ENCODE results near the gene KLHL29. TPM values are rescaled to one million over a fixed set of nuclear protein-coding genes. Genes with fewer than 3 reads are reported as not detected.
A peak's percentile ranks its signal among the peaks of the same experiment; 100 is the strongest.

The KLHL29 gene
- polyA plus RNA-seq, 3 donors = 0.03 TPM; not detected in 2

DNA sequence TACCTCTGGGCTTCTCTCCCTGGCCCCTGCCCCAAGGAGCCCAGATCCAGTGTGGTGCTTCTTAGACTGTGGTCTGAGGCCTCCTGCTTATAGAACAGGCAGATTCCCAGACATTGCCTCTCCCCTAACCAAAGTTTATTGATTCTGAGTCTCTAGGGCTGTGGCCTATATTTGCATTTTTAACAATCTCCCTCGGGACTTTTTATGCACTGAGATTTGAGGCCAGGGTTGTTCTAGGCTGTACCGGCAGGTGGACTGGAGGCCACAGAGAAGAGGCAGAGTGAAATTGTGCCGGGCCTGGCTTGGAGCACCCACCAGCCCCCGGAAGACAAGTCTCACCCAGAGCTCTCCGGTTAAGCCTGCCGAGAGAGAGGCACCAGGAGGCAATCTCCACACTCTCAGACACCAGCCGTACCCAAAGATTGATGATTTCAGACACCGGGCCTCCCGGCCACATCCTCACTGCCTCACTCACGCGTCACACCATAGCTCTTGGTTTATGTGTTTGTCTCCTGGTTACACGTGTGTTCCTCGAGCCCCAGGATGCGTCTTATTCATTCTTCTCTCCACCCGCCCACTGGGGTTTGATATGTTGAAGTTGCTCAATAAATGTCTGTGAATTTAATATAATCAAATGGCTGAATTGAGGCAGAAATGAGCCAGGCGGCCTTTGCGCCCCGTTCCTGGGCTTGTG, 203.7 kb downstream of the KLHL29 start:
- Histone ChIP-seq H3K4me2 (replicated peaks; ENCODE audit: extremely low read depth, low read length, poor library complexity, severe bottlenecking) (no peak overlapping the region), H2AFZ (ENCODE audit: insufficient read depth, low read depth, low read length, poor library complexity, severe bottlenecking) (no peak overlapping the region), H3K4me3 (replicated peaks in 1 of 3; ENCODE audit: low read depth in 2 of 3, low read length in 3 of 3) (no peak overlapping the region), H3K27ac (ENCODE audit: low read depth in 1 of 2, low read length in 2 of 2) (no peak overlapping the region), H3K4me1 (ENCODE audit: control insufficient read depth in 1 of 2, insufficient read depth in 2 of 2, low read length in 2 of 2) (no peaks in the 10 kb centered on the region), H3K79me2 (ENCODE audit: insufficient read depth, low read length) (no peaks in the 10 kb centered on the region), H3K36me3 (replicated peaks in 1 of 2; ENCODE audit: control insufficient read depth in 1 of 2, insufficient read depth in 2 of 2, low read length in 2 of 2) (no peaks in the 10 kb centered on the region), H3K9ac (ENCODE audit: insufficient read depth, low read length, poor library complexity, severe bottlenecking) (no peak overlapping the region), H3K9me3 (replicated peaks in 1 of 2; ENCODE audit: control insufficient read depth in 1 of 2, insufficient read depth in 1 of 2, low read length in 2 of 2) (no peaks in the 10 kb centered on the region), H3K27me3 (ENCODE audit: control insufficient read depth in 2 of 2, insufficient read depth in 2 of 2, low read length in 2 of 2) (no peaks in the 10 kb centered on the region), H4K20me1 (ENCODE audit: insufficient read depth, low read length) (no peaks in the 10 kb centered on the region)
- WGBS (ENCODE audit: insufficient coverage) = 96% methylated on average over 8 of the region's 18 CpGs
- H3K36me3 Mint-ChIP-seq = no peaks in the 10 kb centered on the region
- intact Hi-C loops (cut with micrococcal nuclease) = no loop called here
- peak overlapping the region in 1 of 2 donors; percentile 6 for H3K4me3 Mint-ChIP-seq
- TF ChIP-seq CTCF (IDR thresholded peaks at IDR 0.05) = no peak
- no peak for DNase-seq
- H3K27me3 Mint-ChIP-seq (ENCODE audit: low read depth in 3 of 3) = peaks cover 5 to 26% (median 11%) of the 10 kb centered on the region in 3 donors
- H3K4me1 Mint-ChIP-seq = no peaks in the 10 kb centered on the region
- peaks cover 0 to 2% (median 0%) of the 10 kb centered on the region in 7 donors for H3K9me3 Mint-ChIP-seq
- no peak overlapping the region for H3K27ac Mint-ChIP-seq

- H3K36me3 Mint-ChIP-seq = no peaks in the 10 kb centered on the region
- H3K36me3 ChIP-seq (replicated peaks in 1 of 2; ENCODE audit: control insufficient read depth in 1 of 2, insufficient read depth in 2 of 2, low read length in 2 of 2) = no peaks in the 10 kb centered on the region
- H3K9ac ChIP-seq (ENCODE audit: insufficient read depth, low read length, poor library complexity, severe bottlenecking) = no peak overlapping the region
- peaks cover 5 to 26% (median 11%) of the 10 kb centered on the region in 3 donors for H3K27me3 Mint-ChIP-seq (ENCODE audit: low read depth in 3 of 3)
- no peaks in the 10 kb centered on the region for H3K27me3 ChIP-seq (ENCODE audit: control insufficient read depth in 2 of 2, insufficient read depth in 2 of 2, low read length in 2 of 2)
- no peak overlapping the region for H3K27ac Mint-ChIP-seq
- H3K4me3 Mint-ChIP-seq = no peak overlapping the region
- DNase-seq = no peak
- H3K4me1 ChIP-seq (ENCODE audit: control insufficient read depth in 1 of 2, insufficient read depth in 2 of 2, low read length in 2 of 2) = no peaks in the 10 kb centered on the region
- WGBS (ENCODE audit: insufficient coverage) = 94% methylated on average over 8 of the region's 9 CpGs
- no peaks in the 10 kb centered on the region for H4K20me1 ChIP-seq (ENCODE audit: insufficient read depth, low read length)
- intact Hi-C loops (cut with micrococcal nuclease) = no loop called here
- H3K4me2 ChIP-seq (replicated peaks; ENCODE audit: extremely low read depth, low read length, poor library complexity, severe bottlenecking) = no peak overlapping the region
- no peak overlapping the region for H3K4me3 ChIP-seq (replicated peaks in 1 of 3; ENCODE audit: low read depth in 2 of 3, low read length in 3 of 3)
- no peaks in the 10 kb centered on the region for H3K79me2 ChIP-seq (ENCODE audit: insufficient read depth, low read length)
- H3K4me1 Mint-ChIP-seq = no peaks in the 10 kb centered on the region
- no peak overlapping the region for H3K27ac ChIP-seq (ENCODE audit: low read depth in 1 of 2, low read length in 2 of 2)
- peaks cover 0 to 2% (median 0%) of the 10 kb centered on the region in 7 donors for H3K9me3 Mint-ChIP-seq
- no peak overlapping the region for H2AFZ ChIP-seq (ENCODE audit: insufficient read depth, low read depth, low read length, poor library complexity, severe bottlenecking)
- no peaks in the 10 kb centered on the region for H3K9me3 ChIP-seq (replicated peaks in 1 of 2; ENCODE audit: control insufficient read depth in 1 of 2, insufficient read depth in 1 of 2, low read length in 2 of 2)
- no peak for TF ChIP-seq CTCF (IDR thresholded peaks at IDR 0.05)
These were observed 204.3 kb downstream of the KLHL29 start for GRCh38 chr2:23589220-23589647.
